H9 (cell line): ENCODE data around the gene SLC35B4. TPM values are rescaled to one million over a fixed set of nuclear protein-coding genes. Genes with fewer than 3 reads are reported as not detected.

Source experiments
- DNase-seq: peaks from one replicate; pipeline ENCODE4 v3.0.0-alpha.2; 2017
- H2AFZ ChIP-seq: one replicate; pipeline ENCODE4 v1.6.1; 2013; ENCODE audit warnings: mild to moderate bottlenecking, low read length, control low read depth, moderate library complexity
- H2AK5ac ChIP-seq: 2 replicates; pipeline ENCODE4 v1.6.1; 2013; ENCODE audit warnings: low read length, control low read depth, mixed read lengths; ENCODE audit not compliant: insufficient read length
- H2BK120ac ChIP-seq: one replicate; pipeline ENCODE4 v1.6.1; 2013; ENCODE audit warnings: low read depth, mild to moderate bottlenecking, low read length, control low read depth, inconsistent platforms; ENCODE audit not compliant: poor library complexity, severe bottlenecking
- H2BK12ac ChIP-seq: 2 replicates; pipeline ENCODE4 v1.6.1; 2013; ENCODE audit warnings: low read length, control low read depth, mixed read lengths, low read depth; ENCODE audit not compliant: insufficient read length
- H2BK15ac ChIP-seq: 2 replicates; pipeline ENCODE4 v1.6.1; 2013; ENCODE audit warnings: low read depth, low read length, control low read depth
- H2BK20ac ChIP-seq: one replicate; pipeline ENCODE4 v1.6.1; 2013; ENCODE audit warnings: low read depth, mild to moderate bottlenecking, low read length, control low read depth, inconsistent platforms; ENCODE audit not compliant: poor library complexity, severe bottlenecking
- H2BK5ac ChIP-seq: 2 replicates; pipeline ENCODE4 v1.6.1; 2013; ENCODE audit warnings: low read length, control low read depth, mixed read lengths; ENCODE audit not compliant: insufficient read length
- H3K14ac ChIP-seq: 2 replicates; pipeline ENCODE4 v1.6.1; 2013; ENCODE audit warnings: low read length, control low read depth; ENCODE audit not compliant: insufficient read depth
- H3K18ac ChIP-seq: 2 replicates; pipeline ENCODE4 v1.6.1; 2013; ENCODE audit warnings: low read depth, mild to moderate bottlenecking, mixed read lengths, low read length, control low read depth; ENCODE audit not compliant: insufficient read length
- H3K23ac ChIP-seq: 2 replicates; pipeline ENCODE4 v1.6.1; 2013; ENCODE audit warnings: low read length, control low read depth, mixed read lengths, low read depth; ENCODE audit not compliant: insufficient read length
- H3K23me2 ChIP-seq: 2 replicates; pipeline ENCODE4 v1.6.1; 2013; ENCODE audit warnings: low read depth, mild to moderate bottlenecking, mixed read lengths, low read length, control low read depth; ENCODE audit not compliant: insufficient read length, poor library complexity, severe bottlenecking
- H3K27ac ChIP-seq: 2 replicates; pipeline ENCODE4 v1.5.1; 2013; ENCODE audit warnings: low read length, control low read depth, mixed read lengths, low read depth; ENCODE audit not compliant: insufficient read length
- H3K27me3 ChIP-seq: 2 replicates; pipeline ENCODE4 v1.6.1; 2013; ENCODE audit warnings: low read length, control low read depth, inconsistent platforms; ENCODE audit not compliant: insufficient read depth
- H3K4ac ChIP-seq: 2 replicates; pipeline ENCODE4 v1.6.1; 2013; ENCODE audit warnings: low read depth, mild to moderate bottlenecking, control low read depth, inconsistent platforms, low read length, moderate library complexity
- H3K4me1 ChIP-seq: 2 replicates; pipeline ENCODE4 v1.6.1; 2013; ENCODE audit warnings: low read length, control low read depth, inconsistent platforms; ENCODE audit not compliant: insufficient read depth
- H3K4me2 ChIP-seq: 2 replicates; pipeline ENCODE4 v1.6.1; 2013; ENCODE audit warnings: low read length, control low read depth, mixed read lengths; ENCODE audit not compliant: insufficient read length, insufficient read depth
- H3K56ac ChIP-seq: 2 replicates; pipeline ENCODE4 v1.6.1; 2013; ENCODE audit warnings: low read depth, mild to moderate bottlenecking, mixed read lengths, low read length, control low read depth; ENCODE audit not compliant: insufficient read length
- H3K79me1 ChIP-seq: 2 replicates; pipeline ENCODE4 v1.6.1; 2013; ENCODE audit warnings: low read depth, mild to moderate bottlenecking, moderate library complexity, low read length, control low read depth, inconsistent platforms; ENCODE audit not compliant: insufficient read depth, poor library complexity, severe bottlenecking
- H3K79me2 ChIP-seq: 2 replicates; pipeline ENCODE4 v1.6.1; 2013; ENCODE audit warnings: low read length, control low read depth, inconsistent platforms; ENCODE audit not compliant: insufficient read depth
- H3K9ac ChIP-seq: 2 replicates; pipeline ENCODE4 v1.6.1; 2013; ENCODE audit warnings: low read length, control low read depth, mixed read lengths; ENCODE audit not compliant: insufficient read length; ENCODE audit errors: extremely low read depth
- H3K9me3 ChIP-seq: one replicate; pipeline ENCODE4 v1.6.1; 2013; ENCODE audit warnings: low read depth, low read length, inconsistent platforms; ENCODE audit not compliant: control insufficient read depth
- H3T11ph ChIP-seq: one replicate; pipeline ENCODE4 v1.6.1; 2013; ENCODE audit warnings: mild to moderate bottlenecking, low read length, control low read depth, inconsistent platforms
- H4K20me1 ChIP-seq: one replicate; pipeline ENCODE4 v1.6.1; 2013; ENCODE audit not compliant: control insufficient read depth, insufficient read length, insufficient read depth
- H4K5ac ChIP-seq: 2 replicates; pipeline ENCODE4 v1.6.1; 2013; ENCODE audit warnings: low read depth, mild to moderate bottlenecking, mixed read lengths, low read length, control low read depth; ENCODE audit not compliant: insufficient read length
- H4K8ac ChIP-seq: replicated peaks from 2 replicates; pipeline ENCODE4 v1.6.1; 2013; ENCODE audit warnings: low read length, control low read depth, mixed read lengths, low read depth; ENCODE audit not compliant: insufficient read length
- H4K91ac ChIP-seq: 2 replicates; pipeline ENCODE4 v1.6.1; 2013; ENCODE audit warnings: low read depth, mild to moderate bottlenecking, moderate library complexity, mixed read lengths, low read length, control low read depth; ENCODE audit not compliant: insufficient read length
- H3K27ac Mint-ChIP-seq, 3 experiments: 2 replicates in 2 of 3; 3 replicates in 1 of 3; pipeline ENCODE4 v1.8.0; 2020 to 2021; ENCODE audit warnings: mixed read lengths in 3 of 3, mild to moderate bottlenecking in 1 of 3, moderate library complexity in 1 of 3
- H3K27me3 Mint-ChIP-seq: 2 replicates; pipeline ENCODE4 v1.8.0; 2021; ENCODE audit warnings: low read depth, mild to moderate bottlenecking, moderate library complexity, mixed read lengths
- H3K36me3 Mint-ChIP-seq, 3 experiments: 2 replicates in 2 of 3; 3 replicates in 1 of 3; pipeline ENCODE4 v1.8.0; 2020 to 2021; ENCODE audit warnings: low read depth in 3 of 3, mixed read lengths in 3 of 3; ENCODE audit not compliant: insufficient read depth in 1 of 3
- H3K4me1 Mint-ChIP-seq, 2 experiments: 2 replicates each; pipeline ENCODE4 v1.8.0; 2020; ENCODE audit warnings: mixed read lengths in 2 of 2
- H3K4me3 Mint-ChIP-seq, 2 experiments: 2 replicates in 1 of 2; 3 replicates in 1 of 2; pipeline ENCODE4 v1.8.0; 2020 to 2021; ENCODE audit warnings: mild to moderate bottlenecking in 2 of 2, mixed read lengths in 2 of 2, moderate library complexity in 1 of 2
- H3K9me3 Mint-ChIP-seq, 2 experiments: 2 replicates in 1 of 2; 3 replicates in 1 of 2; pipeline ENCODE4 v1.8.0; 2020; ENCODE audit warnings: mild to moderate bottlenecking in 2 of 2, mixed read lengths in 2 of 2, moderate library complexity in 1 of 2
- WGBS: extraction: QIAGEN DNeasy Blood & Tissue Kit; methylation state at CpG from one replicate; pipeline ENCODE4 v1.1.7; 2013; ENCODE audit warnings: missing lambda C conversion rate, low lambda C conversion rate, mixed read lengths; ENCODE audit not compliant: insufficient read length; ENCODE audit errors: extremely low coverage; 5-methylcytosine and 5-hydroxymethylcytosine counted together
- total RNA-seq: library from RNA; stranded (reverse); gene quantifications from 2 replicates; pipeline ENCODE4 v1.2.1, GENCODE V29; 2021
- TF ChIP-seq, protein P1 (sequence below): fragments of 200-600 bp; sonication (generic); conservative IDR thresholded peaks from 3 replicates; pipeline ENCODE4 v1.8.0; 2021; ENCODE audit warnings: antibody characterized with exemption, mild to moderate bottlenecking

Gene SLC35B4
- total RNA-seq, 1 experiment from 2014 or later: 33.4 TPM

DNA sequence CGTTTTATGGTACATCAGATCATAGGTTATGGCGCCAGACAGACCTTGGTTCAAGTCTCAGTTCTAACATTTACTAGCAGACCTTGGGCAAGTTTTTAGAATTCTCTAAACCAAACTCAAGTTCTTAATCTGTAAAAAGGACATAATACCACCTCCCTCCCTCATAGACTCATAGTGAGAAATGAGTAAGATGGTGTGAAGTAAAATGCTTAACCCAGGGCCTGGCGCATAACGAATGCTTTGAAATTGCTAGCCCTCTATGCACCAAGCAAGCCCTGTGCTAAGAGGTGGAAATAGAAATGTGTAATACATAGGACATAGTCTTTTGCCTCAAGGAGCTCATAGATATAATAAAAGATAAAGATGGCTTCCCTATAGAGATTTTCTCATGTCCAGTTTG lies 17.7 kb upstream of the SLC35B4 start:
- H2BK20ac ChIP-seq: no peak overlapping the region
- peaks cover 0 to 6% (median 2%) of the 10 kb centered on the region in 3 experiments; a peak in 4 of 7 replicates for H3K36me3 Mint-ChIP-seq
- no peak overlapping the region for H2BK15ac ChIP-seq
- H4K8ac ChIP-seq: no peak overlapping the region
- no peak overlapping the region for H3K4me3 Mint-ChIP-seq
- H2AK5ac ChIP-seq: no peak overlapping the region
- H3K9ac ChIP-seq: no peak overlapping the region
- H3K23ac ChIP-seq: no peak overlapping the region
- no peak overlapping the region for H3K56ac ChIP-seq
- H3K4me2 ChIP-seq: no peak overlapping the region
- no peak overlapping the region for H2AFZ ChIP-seq
- H3K27me3 ChIP-seq: no peaks in the 10 kb centered on the region
- no peaks in the 10 kb centered on the region for H3K79me1 ChIP-seq
- H2BK5ac ChIP-seq: no peak overlapping the region
- peaks cover 7 to 11% of the 10 kb centered on the region in 2 experiments; a peak in 4 of 5 replicates for H3K9me3 Mint-ChIP-seq
- no peak for DNase-seq
- no peaks in the 10 kb centered on the region; the same call in 1 of the 2 replicates for H3K79me2 ChIP-seq
- no peak overlapping the region for H3K27ac Mint-ChIP-seq
- H3K23me2 ChIP-seq: no peaks in the 10 kb centered on the region
- H3T11ph ChIP-seq: no peak overlapping the region
- no CpG with 5 or more reads among the region's 4 CpGs for WGBS
- H2BK120ac ChIP-seq: no peak overlapping the region
- no peak overlapping the region for H3K27ac ChIP-seq
- H4K5ac ChIP-seq: no peak overlapping the region
- no peaks in the 10 kb centered on the region for H3K9me3 ChIP-seq
- no peak overlapping the region for H3K18ac ChIP-seq
- H3K4me1 Mint-ChIP-seq: no peaks in the 10 kb centered on the region
- no peak overlapping the region for H2BK12ac ChIP-seq
- TF ChIP-seq, protein P1, sequence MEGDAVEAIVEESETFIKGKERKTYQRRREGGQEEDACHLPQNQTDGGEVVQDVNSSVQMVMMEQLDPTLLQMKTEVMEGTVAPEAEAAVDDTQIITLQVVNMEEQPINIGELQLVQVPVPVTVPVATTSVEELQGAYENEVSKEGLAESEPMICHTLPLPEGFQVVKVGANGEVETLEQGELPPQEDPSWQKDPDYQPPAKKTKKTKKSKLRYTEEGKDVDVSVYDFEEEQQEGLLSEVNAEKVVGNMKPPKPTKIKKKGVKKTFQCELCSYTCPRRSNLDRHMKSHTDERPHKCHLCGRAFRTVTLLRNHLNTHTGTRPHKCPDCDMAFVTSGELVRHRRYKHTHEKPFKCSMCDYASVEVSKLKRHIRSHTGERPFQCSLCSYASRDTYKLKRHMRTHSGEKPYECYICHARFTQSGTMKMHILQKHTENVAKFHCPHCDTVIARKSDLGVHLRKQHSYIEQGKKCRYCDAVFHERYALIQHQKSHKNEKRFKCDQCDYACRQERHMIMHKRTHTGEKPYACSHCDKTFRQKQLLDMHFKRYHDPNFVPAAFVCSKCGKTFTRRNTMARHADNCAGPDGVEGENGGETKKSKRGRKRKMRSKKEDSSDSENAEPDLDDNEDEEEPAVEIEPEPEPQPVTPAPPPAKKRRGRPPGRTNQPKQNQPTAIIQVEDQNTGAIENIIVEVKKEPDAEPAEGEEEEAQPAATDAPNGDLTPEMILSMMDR: no peak
- no peak overlapping the region for H3K14ac ChIP-seq
- H3K27me3 Mint-ChIP-seq: peaks cover 5% of the 10 kb centered on the region
- no peaks in the 10 kb centered on the region for H3K4me1 ChIP-seq
- no peaks in the 10 kb centered on the region for H4K20me1 ChIP-seq
- no peak overlapping the region for H4K91ac ChIP-seq
- H3K4ac ChIP-seq: no peak overlapping the region
